HG03025 (cell line): ENCODE measurements around the gene G6PC2.
A peak's percentile ranks its signal among the peaks of the same experiment; 100 is the strongest.
"Not testable (repeated sequence)": the region's sequence is repeated elsewhere in the genome, so short reads cannot be mapped to it uniquely, and the experiment has no call there.

Experiments used
- ATAC-seq: cut with Tn5 transposase; IDR thresholded peaks from one replicate; pipeline ENCODE4 v1.9.1; 2021; ENCODE audit warnings: mild to moderate bottlenecking, moderate library complexity; ENCODE audit not compliant: unreplicated experiment, low FRiP score

The G6PC2 gene

DNA sequence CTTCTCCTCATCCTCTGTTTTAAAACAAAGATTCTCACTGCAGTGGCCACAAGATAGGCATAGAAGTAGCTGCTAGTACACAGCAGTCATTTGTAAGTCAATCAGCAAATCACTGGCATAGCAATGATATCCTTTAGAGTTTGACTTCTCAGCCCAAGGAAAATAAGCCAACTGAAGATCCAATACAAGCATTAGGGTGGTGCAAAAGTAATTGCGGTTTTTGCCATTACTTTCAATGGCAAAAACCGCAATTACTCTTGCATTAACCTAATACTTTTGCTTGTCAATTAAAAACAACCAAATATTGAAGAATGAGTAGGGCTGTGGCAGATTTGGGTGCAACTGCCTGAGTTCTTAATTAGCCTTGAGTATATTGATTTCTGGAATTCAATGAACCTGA is 2.8 kb downstream of the G6PC2 start:
- no peak for ATAC-seq

DNA sequence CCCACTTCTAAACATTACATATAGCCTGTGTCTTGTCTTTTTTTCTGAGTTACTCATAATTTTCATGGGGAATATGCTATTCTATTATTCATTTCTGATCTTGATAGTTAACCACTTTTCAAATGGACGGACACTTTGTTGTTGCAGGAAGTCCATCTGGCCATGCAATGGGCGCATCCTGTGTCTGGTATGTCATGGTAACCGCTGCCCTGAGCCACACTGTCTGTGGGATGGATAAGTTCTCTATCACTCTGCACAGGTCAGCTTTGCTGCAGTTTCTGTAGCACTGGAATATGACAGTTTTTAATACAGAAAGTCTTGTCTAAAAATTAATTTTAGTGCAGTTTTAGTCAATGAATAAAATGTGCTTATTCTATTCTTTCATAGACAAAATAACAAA is 3.3 kb downstream of the G6PC2 start:
- ATAC-seq, result no peak

DNA sequence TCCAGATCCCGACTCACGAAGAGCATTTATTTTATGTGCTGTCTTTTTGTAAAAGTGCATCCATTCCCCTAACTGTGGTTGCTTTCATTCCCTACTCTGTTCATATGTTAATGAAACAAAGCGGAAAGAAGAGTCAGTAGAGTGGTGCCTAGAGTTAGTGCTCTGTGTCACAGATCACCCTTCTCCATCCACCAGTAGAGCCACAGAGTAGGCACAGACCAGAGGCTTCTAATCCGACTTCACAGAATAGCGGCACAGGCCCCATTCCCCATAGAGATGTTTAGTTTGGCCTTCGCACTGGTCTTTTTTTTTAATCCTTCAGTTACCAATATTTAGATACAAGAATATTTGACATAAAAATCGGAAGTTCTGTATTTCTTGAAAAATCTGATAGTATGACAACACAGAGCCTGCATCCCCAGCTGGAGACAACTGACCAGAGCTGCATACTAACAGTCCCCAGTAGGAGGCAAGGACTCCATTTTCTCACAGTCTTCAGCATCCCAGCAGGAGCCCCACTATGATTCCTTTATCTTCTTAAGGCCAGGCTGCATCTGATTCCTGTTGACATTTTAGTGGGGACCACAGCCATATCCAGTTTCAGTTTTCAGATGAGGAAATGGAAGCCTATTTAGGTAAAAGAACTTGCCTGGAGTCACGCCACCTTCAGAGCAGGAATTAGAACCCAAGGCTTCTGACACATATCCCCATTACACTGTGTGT is 7.0 kb downstream of the G6PC2 start:
- no peak for ATAC-seq

- ATAC-seq, result no peak
Observed at GRCh38 chr2:168910330-168910729, 9.2 kb downstream of the G6PC2 start.

DNA sequence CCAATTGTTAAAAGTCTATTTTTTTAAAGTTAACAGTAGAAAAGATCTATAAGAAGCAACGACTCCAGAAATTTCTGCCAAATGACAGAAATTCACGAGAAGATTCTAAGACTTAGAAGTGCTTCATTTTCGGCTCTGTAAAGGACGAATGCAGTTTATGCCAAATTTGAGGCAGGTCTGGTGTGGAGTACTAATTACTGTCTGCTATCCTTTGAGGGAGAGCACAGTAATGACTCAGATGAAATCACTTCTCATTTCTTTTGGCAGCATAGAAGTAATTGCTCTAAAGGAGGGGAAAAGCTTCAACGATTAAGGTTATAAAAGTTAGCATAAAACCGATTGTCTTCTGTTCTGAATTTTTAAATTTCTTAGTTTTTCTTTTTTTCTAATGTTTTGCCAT is 11.4 kb downstream of the G6PC2 start:
- ATAC-seq, result no peak

DNA sequence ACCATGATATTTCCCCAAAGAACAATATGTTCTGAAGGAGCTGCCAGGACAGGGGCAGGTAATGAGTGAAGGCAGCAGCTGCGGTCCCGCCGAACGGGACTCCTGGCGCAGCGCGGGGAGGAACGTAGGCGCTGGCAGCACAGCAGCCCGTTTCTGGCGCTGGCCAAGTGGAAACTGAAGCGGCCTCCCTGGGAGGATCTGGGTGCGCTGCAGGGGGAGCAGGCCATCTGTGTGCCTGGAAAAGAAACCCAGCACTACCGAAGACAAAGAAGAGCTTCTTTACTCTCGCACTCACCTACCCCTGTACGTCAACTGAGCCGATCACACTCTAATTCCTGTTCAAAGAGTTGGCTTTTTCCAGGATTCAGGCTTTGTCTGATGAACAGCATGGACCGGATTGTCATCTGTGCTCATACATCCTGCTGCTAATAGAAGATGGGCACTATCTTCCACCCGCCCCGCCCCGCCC is 11.8 kb downstream of the G6PC2 start:
- ATAC-seq, result no peak

- ATAC-seq, result no peak
Observed at GRCh38 chr2:168913495-168913894, 12.4 kb downstream of the G6PC2 start.

DNA sequence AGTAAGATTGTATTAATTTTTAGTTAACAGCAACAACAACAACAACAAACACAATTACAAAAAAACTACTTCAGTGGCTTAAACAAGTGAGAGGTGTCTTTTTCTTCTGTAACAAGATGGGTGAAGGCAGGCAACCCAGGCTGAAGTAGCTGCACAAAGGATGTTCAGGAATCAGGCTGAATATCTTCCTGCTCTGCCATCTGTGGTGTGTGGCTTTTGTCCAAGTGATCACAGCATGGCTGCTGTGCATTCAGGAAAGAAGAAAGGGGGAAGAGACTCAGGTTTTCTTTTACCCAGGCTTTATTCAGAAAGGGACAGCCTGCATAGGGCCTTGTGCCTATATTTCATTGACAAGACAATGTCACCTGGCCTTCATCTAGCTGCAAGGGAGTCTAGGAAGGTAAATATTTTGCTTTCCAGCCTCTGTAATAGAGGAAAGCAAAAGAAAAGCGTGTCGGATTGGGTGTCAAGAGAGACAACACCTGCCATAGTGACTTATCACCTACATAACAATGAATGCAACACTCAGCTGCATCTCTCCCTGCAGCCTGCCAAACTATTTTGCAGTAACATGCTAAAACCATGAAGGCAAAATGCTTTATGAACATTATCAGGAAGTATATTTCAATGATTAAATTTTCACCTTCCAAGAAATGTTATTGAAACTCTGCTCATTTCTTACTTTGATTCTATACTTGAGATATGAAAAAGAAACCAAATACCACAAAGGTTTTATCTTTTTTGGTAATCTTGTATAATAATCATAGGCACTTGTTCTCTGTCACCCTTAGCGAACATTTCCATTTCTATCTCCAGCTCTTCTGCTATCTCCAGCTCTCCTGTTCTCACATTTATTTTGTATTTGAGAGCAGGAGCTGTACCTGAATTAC is 14.6 kb downstream of the G6PC2 start:
- no peak for ATAC-seq

- no peak for ATAC-seq
Observed at GRCh38 chr2:168916331-168916675, 15.2 kb downstream of the G6PC2 start.

DNA sequence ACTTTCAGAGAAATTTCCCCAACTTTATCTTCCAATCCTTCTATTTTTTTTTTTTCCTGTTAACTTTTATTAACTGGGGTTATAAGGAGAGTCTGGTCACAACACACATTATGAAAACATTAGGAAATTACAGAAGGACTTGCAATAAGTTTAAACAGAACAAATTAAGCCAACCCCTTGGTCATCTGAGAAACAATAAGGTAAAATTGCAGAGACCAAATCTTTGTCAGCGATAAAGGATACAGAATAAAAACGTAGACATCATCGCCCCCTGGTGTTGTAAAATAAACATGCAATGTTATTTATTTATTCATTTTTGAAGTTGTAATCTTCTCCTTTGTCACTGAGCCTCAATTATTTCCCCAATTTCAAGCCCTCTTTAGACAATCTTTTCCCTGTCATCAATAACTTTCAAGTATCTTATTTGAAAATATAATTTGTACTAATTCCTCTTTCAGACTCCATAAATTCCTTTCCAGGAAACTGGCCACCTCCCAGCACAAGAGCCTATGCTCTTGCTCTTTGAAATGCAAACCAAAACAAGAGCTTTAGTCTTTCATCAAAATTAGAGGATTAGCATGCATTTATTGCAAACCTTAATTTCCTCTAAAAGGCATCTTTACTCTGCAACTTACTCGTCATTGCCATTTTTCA is 19.5 kb downstream of the G6PC2 start:
- no peak for ATAC-seq

DNA sequence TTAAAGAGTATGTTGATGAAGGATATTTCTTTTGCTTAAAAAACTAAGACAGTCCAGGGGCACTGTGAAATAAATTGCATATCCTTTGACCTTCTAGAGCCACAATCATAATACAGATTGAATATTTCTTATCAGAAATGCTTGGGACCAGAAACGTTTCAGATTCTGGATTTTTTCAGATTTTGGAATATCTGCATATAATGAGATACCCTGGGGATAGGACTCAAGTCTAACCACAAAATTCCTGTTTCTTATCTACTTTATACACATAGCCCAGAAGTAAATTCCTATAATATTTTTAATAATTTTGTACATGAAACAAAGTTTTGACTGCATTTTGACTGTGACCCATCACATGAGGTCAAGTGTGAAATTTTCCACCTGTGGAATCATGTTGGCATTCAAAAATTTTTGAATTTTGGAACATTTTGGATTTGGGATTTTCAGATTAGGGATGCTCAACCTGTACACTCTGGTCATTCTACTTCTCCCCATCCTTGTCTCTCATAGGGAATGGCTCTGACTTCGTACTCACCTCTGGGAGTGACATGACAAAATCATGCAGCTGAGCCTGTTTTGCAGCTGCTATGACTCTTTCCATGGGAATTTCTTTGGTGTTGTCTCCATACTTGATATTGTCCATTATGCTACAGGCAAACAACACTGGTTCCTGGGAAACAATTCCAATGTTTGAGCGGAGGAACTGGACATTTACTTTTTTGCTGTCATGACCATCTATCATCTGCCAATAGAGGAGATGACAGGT is 25.7 kb downstream of the G6PC2 start:
- ATAC-seq, result no peak

GRCh38 chr2:168928113-168928831 is 27.2 kb downstream of the G6PC2 start:
- no peak for ATAC-seq

DNA sequence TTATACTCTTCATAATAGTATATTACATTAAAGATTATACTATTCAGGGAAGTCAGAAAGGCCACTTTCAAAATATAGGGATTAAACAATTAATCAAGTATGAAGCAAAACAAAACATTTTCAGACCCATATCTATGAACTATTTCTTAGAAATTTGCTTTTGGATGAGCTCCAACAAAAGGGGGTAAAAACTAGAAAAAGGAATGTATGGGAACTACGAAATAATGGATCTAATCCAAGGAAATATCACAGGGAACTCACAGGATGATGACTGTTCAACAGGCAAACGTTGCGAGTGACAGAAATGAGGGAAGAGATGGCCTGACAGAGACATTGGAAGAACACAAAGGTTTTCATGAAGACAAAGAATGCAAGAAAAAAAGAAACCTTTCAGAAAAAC is 27.9 kb downstream of the G6PC2 start:
- ATAC-seq, result no peak

DNA sequence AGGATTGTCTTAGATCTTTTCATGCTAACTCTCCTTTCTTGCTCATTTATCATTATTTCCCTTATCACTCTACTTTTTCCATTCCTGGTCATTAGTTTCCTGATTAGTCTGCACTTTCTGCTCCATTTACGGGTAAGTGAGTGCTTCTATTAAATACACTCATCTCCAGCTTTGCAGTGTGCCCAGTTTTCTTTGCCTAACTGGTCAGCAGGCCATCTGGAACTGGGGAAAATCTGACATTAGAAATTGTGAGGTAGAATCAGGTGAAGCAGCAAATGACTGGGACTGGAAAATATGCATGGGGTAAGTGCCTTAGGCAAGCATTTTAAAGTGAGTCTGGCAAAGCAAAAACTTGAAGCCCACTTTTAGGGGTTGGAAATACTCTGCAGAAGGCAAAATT is 29.2 kb downstream of the G6PC2 start:
- no peak for ATAC-seq

GRCh38 chr2:168932174-168932573 is 31.1 kb downstream of the G6PC2 start:
- not testable (repeated sequence) for ATAC-seq

DNA sequence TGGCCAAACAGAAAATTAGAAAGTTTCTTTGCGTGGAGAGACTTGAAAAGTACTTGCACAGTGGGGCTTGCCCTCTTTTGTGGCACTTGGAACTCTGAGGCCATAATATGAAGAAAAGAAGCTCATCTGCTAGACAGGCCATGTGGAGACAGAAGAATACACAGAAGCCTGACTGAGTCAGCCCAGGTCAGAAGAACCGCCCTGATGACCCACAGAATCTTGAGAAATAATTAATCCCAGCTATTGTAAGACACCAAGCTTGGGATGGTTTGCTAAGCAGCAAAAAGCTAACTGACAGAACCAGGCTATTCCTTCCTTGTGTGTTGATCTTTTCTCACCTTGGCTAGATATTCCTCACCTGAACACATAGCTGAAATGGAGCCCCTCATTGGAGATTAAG is 33.7 kb downstream of the G6PC2 start:
- no peak for ATAC-seq

DNA sequence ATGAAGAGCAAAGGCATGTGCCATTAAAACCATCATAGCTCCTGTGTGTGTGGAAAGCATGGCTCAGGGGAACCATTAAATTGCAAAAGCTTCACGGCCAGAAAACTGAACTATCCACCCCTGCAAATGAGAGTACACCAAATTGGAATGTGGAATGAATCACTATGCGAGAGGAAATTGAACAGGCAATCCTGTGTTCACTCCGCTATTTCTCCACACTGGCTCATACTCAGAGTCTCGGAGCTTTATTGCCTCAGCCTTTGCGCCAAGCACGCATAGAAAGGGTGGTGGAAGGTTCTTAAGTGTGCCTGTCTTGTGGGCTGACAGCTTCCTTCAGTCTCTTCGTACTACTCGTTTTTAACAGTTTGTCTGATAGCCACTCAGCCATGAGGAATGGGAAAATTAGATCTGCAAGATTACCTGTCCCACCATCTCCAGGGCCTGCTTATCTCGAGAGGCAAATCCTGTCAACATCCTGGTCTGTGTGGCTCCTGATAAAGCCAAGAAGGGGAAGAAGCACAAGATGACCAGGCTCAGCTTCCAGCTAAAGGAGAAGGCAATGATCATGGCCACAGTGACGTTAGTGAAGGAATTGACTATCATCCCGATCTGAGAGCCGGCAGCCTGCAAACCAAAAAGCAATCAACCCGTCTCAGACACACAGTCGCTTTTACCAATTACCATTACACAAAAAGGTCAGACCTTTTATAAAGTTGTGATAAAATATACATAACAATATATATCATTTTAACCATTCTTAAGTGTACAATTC is 34.9 kb downstream of the G6PC2 start:
- no peak for ATAC-seq

DNA sequence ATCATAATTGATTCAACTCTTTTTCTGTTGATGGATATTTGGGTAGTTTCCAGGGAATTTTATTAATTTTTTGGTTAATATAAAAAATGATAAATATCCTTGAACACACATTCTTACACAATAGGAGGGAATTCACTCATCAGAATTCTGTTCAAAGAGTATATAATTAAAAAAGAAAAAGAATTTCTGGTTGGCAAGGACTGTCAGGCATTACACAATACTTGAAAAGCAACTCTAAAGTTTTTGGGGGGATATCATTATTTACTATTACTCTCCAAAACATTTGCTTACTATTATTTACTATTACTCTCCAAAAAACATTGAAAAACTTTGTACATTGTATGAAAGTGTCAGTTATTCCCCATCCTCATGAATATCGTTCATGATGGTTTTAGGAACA is 38.0 kb downstream of the G6PC2 start:
- ATAC-seq, result no peak

DNA sequence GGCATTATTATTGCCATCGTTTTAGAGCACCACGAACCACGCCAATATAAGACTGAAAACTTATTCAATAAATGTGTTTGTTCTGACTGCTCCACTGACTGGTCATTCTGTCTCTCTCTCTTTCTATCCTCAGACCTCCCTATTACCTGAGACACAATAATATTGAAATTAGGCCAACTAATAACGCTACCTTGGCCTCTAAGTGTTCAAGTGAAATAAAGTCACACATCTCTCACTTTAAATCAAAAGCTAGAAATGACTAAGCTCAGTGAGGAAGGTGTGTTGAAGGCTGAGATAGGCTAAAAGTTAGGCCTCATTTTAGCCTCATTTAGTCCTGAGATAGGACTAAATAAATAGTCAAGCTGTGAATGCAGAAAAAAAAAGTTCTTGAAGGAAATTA is 38.8 kb downstream of the G6PC2 start:
- peak; percentile 69 for ATAC-seq
